Ascending aorta (tissue), 2 donors: ENCODE results near the gene MAN2C1. TPM values are rescaled to one million over a fixed set of nuclear protein-coding genes. Genes with fewer than 3 reads are reported as not detected.
"Not testable (repeated sequence)": the region's sequence is repeated elsewhere in the genome, so short reads cannot be mapped to it uniquely, and the experiment has no call there.

Experiments
- DNase-seq, 2 donors: peaks; one replicate each; pipeline ENCODE4 v3.0.0-alpha.2; 2019; ENCODE audit warnings: low spot score in 2 of 2
- H3K27ac ChIP-seq, 2 donors: fragments of 200-600 bp; sonication (generic); one replicate each; pipeline ENCODE4 v1.5.1; 2016 to 2017; ENCODE audit warnings: mild to moderate bottlenecking in 1 of 2
- H3K27me3 ChIP-seq: fragments of 200-600 bp; sonication (generic); one replicate; pipeline ENCODE4 v1.5.1; 2017
- H3K36me3 ChIP-seq, 2 donors: fragments of 200-600 bp; sonication (generic); one replicate each; pipeline ENCODE4 v1.5.1; 2016
- H3K4me1 ChIP-seq, 2 donors: fragments of 200-600 bp; sonication (generic); one replicate each; pipeline ENCODE4 v1.5.1; 2016 to 2017; ENCODE audit warnings: mild to moderate bottlenecking in 1 of 2
- H3K4me3 ChIP-seq, 2 donors: fragments of 200-600 bp; sonication (generic); one replicate each; pipeline ENCODE4 v1.5.1; 2016 to 2017; ENCODE audit warnings: mild to moderate bottlenecking in 1 of 2
- H3K9me3 ChIP-seq, 2 donors: fragments of 200-600 bp; sonication (generic); one replicate each; pipeline ENCODE4 v1.5.1; 2016
- CTCF ChIP-seq, 3 experiments: fragments of 200-600 bp in 2 of 3; fragments of 450-650 bp in 1 of 3; sonication (generic) in 2 of 3; IDR thresholded peaks; one replicate each; pipeline ENCODE4 v1.5.1; 2016 to 2019; ENCODE audit warnings: antibody characterized with exemption in 3 of 3, mild to moderate bottlenecking in 1 of 3, moderate library complexity in 1 of 3
- intact Hi-C: fragments of 100-400 bp; cut with DNase I; formaldehyde crosslinking; loops from one replicate; pipeline ENCODE4 v1.15.1; 2023
- total RNA-seq: library from RNA; depleted of rRNA; stranded (reverse); fragments of >200 nt; gene quantifications from one replicate; pipeline ENCODE4 v1.1.0, GENCODE V29; 2016

Gene MAN2C1
- total RNA-seq, 1 donor from 2014 or later, result 447 TPM

GRCh38 chr15:75397494-75397893, 29.1 kb upstream of the MAN2C1 start:
- TF ChIP-seq CTCF (IDR thresholded peaks at IDR 0.05), result no peak
- no peak for DNase-seq
- Histone ChIP-seq H3K4me1 (no peaks in the 10 kb centered on the region), H3K9me3 (no peaks in the 10 kb centered on the region), H3K27ac (no peak overlapping the region), H3K36me3 (peaks cover 83 to 93% of the 10 kb centered on the region in 2 donors), H3K27me3 (no peaks in the 10 kb centered on the region), H3K4me3 (no peak overlapping the region)
- intact Hi-C loops, result no loop called here

GRCh38 chr15:75389791-75390382, 21.5 kb upstream of the MAN2C1 start:
- intact Hi-C loops, result no loop called here
- H3K4me1 ChIP-seq, result no peaks in the 10 kb centered on the region
- no peak overlapping the region for H3K27ac ChIP-seq
- H3K27me3 ChIP-seq, result no peaks in the 10 kb centered on the region
- DNase-seq, result no peak
- H3K4me3 ChIP-seq, result no peak overlapping the region
- no peak for TF ChIP-seq CTCF (IDR thresholded peaks at IDR 0.05)
- peaks cover 66 to 95% of the 10 kb centered on the region in 2 donors for H3K36me3 ChIP-seq
- no peaks in the 10 kb centered on the region for H3K9me3 ChIP-seq

GRCh38 chr15:75383986-75384385, 15.6 kb upstream of the MAN2C1 start:
- DNase-seq, intact Hi-C loops, H3K9me3 ChIP-seq, H3K4me3 ChIP-seq, H3K4me1 ChIP-seq, H3K27me3 ChIP-seq, H3K27ac ChIP-seq: not testable (repeated sequence)
- peaks cover 75 to 91% of the 10 kb centered on the region in 2 donors for H3K36me3 ChIP-seq

- Histone ChIP-seq H3K36me3 (peaks cover 61 to 81% of the 10 kb centered on the region in 2 donors), H3K27ac (no peak overlapping the region), H3K4me3 (no peak overlapping the region), H3K27me3 (no peaks in the 10 kb centered on the region), H3K9me3 (no peaks in the 10 kb centered on the region), H3K4me1 (no peaks in the 10 kb centered on the region)
- no peak for TF ChIP-seq CTCF (IDR thresholded peaks at IDR 0.05)
- DNase-seq, result no peak
- intact Hi-C loops, result no loop called here
Measured at GRCh38 chr15:75380773-75381172, 12.4 kb upstream of the MAN2C1 start.

GRCh38 chr15:75371901-75372688, 3.7 kb upstream of the MAN2C1 start:
- Histone ChIP-seq H3K4me3 (no peak overlapping the region), H3K36me3 (peaks cover 40 to 62% of the 10 kb centered on the region in 2 donors), H3K4me1 (peaks cover 5 to 8% of the 10 kb centered on the region in 2 donors), H3K9me3 (no peaks in the 10 kb centered on the region), H3K27me3 (no peaks in the 10 kb centered on the region), H3K27ac (no peak overlapping the region)
- intact Hi-C loops, result no loop called here
- TF ChIP-seq CTCF (IDR thresholded peaks at IDR 0.05), result no peak
- no peak for DNase-seq

- peaks cover 5 to 8% of the 10 kb centered on the region in 2 donors for H3K4me1 ChIP-seq
- H3K9me3 ChIP-seq, result no peaks in the 10 kb centered on the region
- H3K27me3 ChIP-seq, result no peaks in the 10 kb centered on the region
- H3K27ac ChIP-seq, result no peak overlapping the region
- TF ChIP-seq CTCF (IDR thresholded peaks at IDR 0.05), result no peak
- intact Hi-C loops, result no loop called here
- no peak for DNase-seq
- H3K36me3 ChIP-seq, result peaks cover 39 to 63% of the 10 kb centered on the region in 2 donors
- no peak overlapping the region for H3K4me3 ChIP-seq
Measured at GRCh38 chr15:75371486-75371885, 3.1 kb upstream of the MAN2C1 start.
